DND-41 (cell line): ENCODE results near the gene NEMP2.

Experiments used
- ATAC-seq: fragments of 200-7000 bp; cut with Tn5 transposase; 3 replicates; pipeline ENCODE4 v1.9.1; 2021; ENCODE audit warnings: low read depth; ENCODE audit not compliant: insufficient read depth
- DNase-seq: peaks from one replicate; pipeline ENCODE4 v3.0.0-alpha.2; 2020
- H2AFZ ChIP-seq: 2 replicates; pipeline ENCODE4 v1.6.0; 2012; ENCODE audit warnings: low read depth, low read length
- H3K27ac ChIP-seq: 2 replicates; pipeline ENCODE4 v1.5.1; 2012; ENCODE audit warnings: low read length, inconsistent platforms
- H3K27me3 ChIP-seq: fragments of 200-600 bp; sonication (generic); 2 replicates; pipeline ENCODE4 v1.6.0; 2012; ENCODE audit warnings: low read length, mild to moderate bottlenecking, inconsistent platforms; ENCODE audit not compliant: insufficient read depth, poor library complexity
- H3K36me3 ChIP-seq: 2 replicates; pipeline ENCODE4 v1.5.1; 2012; ENCODE audit warnings: low read length, inconsistent platforms; ENCODE audit not compliant: insufficient read depth
- H3K4me1 ChIP-seq: 2 replicates; pipeline ENCODE4 v1.5.1; 2012; ENCODE audit warnings: mild to moderate bottlenecking, low read length; ENCODE audit not compliant: insufficient read depth
- H3K4me2 ChIP-seq: 2 replicates; pipeline ENCODE4 v1.6.0; 2012; ENCODE audit warnings: mild to moderate bottlenecking, moderate library complexity, low read length, inconsistent platforms; ENCODE audit not compliant: insufficient read depth
- H3K4me3 ChIP-seq, 2 experiments: fragments of 200-600 bp in 1 of 2; shearing (Covaris generic) in 1 of 2; 2 replicates each; pipeline ENCODE4 v1.5.1; 2012 to 2016; ENCODE audit warnings: inconsistent platforms in 2 of 2, low read length in 2 of 2, mild to moderate bottlenecking in 2 of 2, low read depth in 1 of 2, moderate library complexity in 1 of 2
- H3K79me2 ChIP-seq: 2 replicates; pipeline ENCODE4 v1.6.0; 2012; ENCODE audit warnings: low read length, inconsistent platforms; ENCODE audit not compliant: insufficient read depth
- H3K9ac ChIP-seq: 2 replicates; pipeline ENCODE4 v1.6.0; 2012; ENCODE audit warnings: low read depth, mild to moderate bottlenecking, inconsistent platforms, low read length, moderate library complexity
- H3K9me3 ChIP-seq: 2 replicates; pipeline ENCODE4 v1.5.1; 2012; ENCODE audit warnings: low read length, moderate library complexity, mild to moderate bottlenecking, inconsistent platforms; ENCODE audit not compliant: insufficient read depth, severe bottlenecking
- H4K20me1 ChIP-seq: 2 replicates; pipeline ENCODE4 v1.6.0; 2012; ENCODE audit warnings: low read length; ENCODE audit not compliant: insufficient read depth
- EZH2 ChIP-seq: IDR thresholded peaks from 3 replicates; pipeline ENCODE4 v1.6.1; 2012; ENCODE audit warnings: borderline replicate concordance, low read depth, mild to moderate bottlenecking, moderate library complexity, low read length, inconsistent platforms; ENCODE audit not compliant: severe bottlenecking
- TF ChIP-seq, protein P1 (sequence below): IDR thresholded peaks from 2 replicates; pipeline ENCODE4 v1.5.1; 2012; ENCODE audit warnings: borderline replicate concordance, low read length, moderate library complexity, mild to moderate bottlenecking; ENCODE audit not compliant: poor library complexity, severe bottlenecking; ENCODE audit errors: extremely low read depth

The NEMP2 gene

DNA sequence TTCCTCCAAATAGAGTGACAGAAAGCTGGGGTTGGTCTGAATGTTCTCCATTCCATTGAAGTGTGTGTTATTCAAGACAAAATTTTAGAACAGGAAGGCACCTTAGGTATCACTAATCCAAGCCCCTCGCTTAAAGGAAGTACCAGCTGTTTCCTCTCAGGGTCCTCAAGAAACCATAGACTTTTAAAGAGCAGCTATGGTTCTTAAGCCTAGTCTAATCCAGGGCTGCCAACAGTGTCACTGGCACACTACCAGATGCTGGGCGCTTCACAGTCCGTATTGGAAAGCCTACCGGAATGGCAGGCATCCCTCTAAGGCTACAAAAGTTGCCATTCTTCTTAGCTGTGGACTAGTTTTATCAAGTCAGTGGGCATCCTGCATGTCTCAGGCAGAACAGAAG is 1.9 kb downstream of the NEMP2 start:
- peaks cover 74% of the 10 kb centered on the region for H3K79me2 ChIP-seq
- H3K27me3 ChIP-seq, result no peaks in the 10 kb centered on the region
- peak overlapping the region in 1 of 2 experiments; percentile 63; a peak in 2 of 4 replicates for H3K4me3 ChIP-seq
- H3K36me3 ChIP-seq, result peaks cover 6% of the 10 kb centered on the region
- no peak overlapping the region for H2AFZ ChIP-seq
- no peaks in the 10 kb centered on the region for H4K20me1 ChIP-seq
- peaks cover 37% of the 10 kb centered on the region for H3K4me1 ChIP-seq
- ATAC-seq (peak; percentile 26), DNase-seq (peak; percentile 39)
- H3K27ac ChIP-seq, result peak overlapping the region; percentile 94
- H3K4me2 ChIP-seq, result peak overlapping the region; percentile 70
- peak overlapping the region; percentile 71 for H3K9ac ChIP-seq
- TF ChIP-seq EZH2, result no peak
- TF ChIP-seq, protein P1, sequence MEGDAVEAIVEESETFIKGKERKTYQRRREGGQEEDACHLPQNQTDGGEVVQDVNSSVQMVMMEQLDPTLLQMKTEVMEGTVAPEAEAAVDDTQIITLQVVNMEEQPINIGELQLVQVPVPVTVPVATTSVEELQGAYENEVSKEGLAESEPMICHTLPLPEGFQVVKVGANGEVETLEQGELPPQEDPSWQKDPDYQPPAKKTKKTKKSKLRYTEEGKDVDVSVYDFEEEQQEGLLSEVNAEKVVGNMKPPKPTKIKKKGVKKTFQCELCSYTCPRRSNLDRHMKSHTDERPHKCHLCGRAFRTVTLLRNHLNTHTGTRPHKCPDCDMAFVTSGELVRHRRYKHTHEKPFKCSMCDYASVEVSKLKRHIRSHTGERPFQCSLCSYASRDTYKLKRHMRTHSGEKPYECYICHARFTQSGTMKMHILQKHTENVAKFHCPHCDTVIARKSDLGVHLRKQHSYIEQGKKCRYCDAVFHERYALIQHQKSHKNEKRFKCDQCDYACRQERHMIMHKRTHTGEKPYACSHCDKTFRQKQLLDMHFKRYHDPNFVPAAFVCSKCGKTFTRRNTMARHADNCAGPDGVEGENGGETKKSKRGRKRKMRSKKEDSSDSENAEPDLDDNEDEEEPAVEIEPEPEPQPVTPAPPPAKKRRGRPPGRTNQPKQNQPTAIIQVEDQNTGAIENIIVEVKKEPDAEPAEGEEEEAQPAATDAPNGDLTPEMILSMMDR, result no peak
- no peaks in the 10 kb centered on the region for H3K9me3 ChIP-seq

DNA sequence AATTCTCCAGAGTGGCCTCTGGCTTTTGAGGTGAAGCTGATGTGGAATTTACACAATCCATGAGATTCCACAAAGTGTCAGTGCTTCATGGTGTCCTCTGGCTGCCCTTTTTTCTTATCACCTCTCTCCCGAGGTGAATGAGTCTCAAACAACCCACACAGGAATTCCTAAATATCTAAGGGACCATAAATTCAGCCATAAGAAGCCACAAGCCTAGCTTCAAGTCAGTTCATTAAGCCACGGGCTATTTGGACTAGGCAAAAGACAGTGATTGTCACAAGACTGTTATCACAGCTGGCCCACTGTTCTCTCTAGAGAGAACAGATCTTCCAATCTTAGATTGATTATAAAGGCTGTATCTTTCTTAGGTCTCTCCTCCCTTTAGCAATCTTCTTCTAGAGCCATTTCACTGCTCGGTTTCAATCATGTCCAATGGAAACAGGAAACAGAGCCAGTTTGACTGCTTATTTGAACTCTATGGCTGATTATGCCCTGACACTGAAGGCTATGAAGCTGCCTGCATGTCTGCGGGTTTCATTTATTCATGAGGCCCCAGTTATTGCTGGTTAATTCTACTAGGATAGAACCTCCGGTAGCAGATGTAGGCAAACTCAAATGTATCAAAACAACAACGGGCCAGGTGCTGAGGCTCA is 4.1 kb downstream of the NEMP2 start:
- TF ChIP-seq EZH2, result no peak
- TF ChIP-seq, protein P1, result no peak
- Histone ChIP-seq H3K79me2 (peaks cover 72% of the 10 kb centered on the region), H3K4me1 (peaks cover 24% of the 10 kb centered on the region), H3K9ac (no peak overlapping the region), H3K4me2 (no peak overlapping the region), H4K20me1 (no peaks in the 10 kb centered on the region), H3K4me3 (no peak overlapping the region), H2AFZ (no peak overlapping the region), H3K27ac (no peak overlapping the region), H3K27me3 (no peaks in the 10 kb centered on the region), H3K9me3 (no peaks in the 10 kb centered on the region), H3K36me3 (no peaks in the 10 kb centered on the region; the same call in 1 of the 2 replicates)
- DNase-seq, result no peak
- ATAC-seq, result no peak

DNA sequence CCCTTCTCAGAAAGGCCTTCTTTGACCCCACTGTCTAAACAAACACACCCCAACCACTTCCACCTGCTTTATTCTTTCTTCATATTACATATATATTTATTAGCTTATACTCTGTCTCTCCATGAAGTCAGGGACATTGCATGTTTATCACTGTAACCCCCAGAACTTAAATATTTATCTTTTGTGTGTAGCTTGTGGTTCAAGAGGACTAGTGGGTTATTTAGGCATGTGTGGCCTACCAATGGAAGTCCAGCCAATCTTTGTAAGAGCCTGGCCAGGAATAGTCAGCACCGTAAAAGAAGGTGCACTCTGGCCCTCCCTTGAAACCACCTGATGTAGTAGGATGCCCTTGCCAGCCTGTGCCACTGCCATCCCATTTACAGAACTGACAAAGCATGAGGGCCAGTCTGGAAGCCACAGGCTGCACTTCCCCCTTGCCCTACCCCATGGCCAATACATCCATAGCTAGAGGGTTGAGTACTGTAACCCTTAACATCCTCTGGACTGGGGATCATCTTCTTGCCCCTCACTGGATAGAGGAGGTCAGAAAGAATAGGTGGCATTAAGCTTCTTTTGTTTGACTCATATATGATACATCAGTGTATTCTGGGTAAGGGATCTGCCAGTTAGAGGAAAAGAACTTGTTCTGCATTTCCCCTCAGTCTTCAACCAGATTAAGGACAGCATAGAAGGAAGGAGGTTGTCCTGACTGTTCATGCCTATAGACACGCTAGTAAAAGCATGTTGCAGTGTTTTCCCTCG is 4.9 kb downstream of the NEMP2 start:
- no peak overlapping the region for H2AFZ ChIP-seq
- no peak overlapping the region for H3K4me2 ChIP-seq
- TF ChIP-seq, protein P1, result no peak
- no peak for TF ChIP-seq EZH2
- no peaks in the 10 kb centered on the region for H3K9me3 ChIP-seq
- no peaks in the 10 kb centered on the region for H3K27me3 ChIP-seq
- H3K4me3 ChIP-seq, result no peak overlapping the region
- peaks cover 72% of the 10 kb centered on the region for H3K79me2 ChIP-seq
- no peak for DNase-seq
- H3K4me1 ChIP-seq, result peaks cover 23% of the 10 kb centered on the region
- no peak overlapping the region for H3K27ac ChIP-seq
- no peak for ATAC-seq
- peaks cover 6% of the 10 kb centered on the region for H3K36me3 ChIP-seq
- H3K9ac ChIP-seq, result no peak overlapping the region
- H4K20me1 ChIP-seq, result no peaks in the 10 kb centered on the region
